ENCODE measurements around the gene RBMS2.

The RBMS2 gene

GRCh38 chr12:56616244-56616643 lies 94.6 kb downstream of the RBMS2 start:
- DNase-seq (ENCODE audit: low read depth) = no peak
- TF ChIP-seq, protein P1, sequence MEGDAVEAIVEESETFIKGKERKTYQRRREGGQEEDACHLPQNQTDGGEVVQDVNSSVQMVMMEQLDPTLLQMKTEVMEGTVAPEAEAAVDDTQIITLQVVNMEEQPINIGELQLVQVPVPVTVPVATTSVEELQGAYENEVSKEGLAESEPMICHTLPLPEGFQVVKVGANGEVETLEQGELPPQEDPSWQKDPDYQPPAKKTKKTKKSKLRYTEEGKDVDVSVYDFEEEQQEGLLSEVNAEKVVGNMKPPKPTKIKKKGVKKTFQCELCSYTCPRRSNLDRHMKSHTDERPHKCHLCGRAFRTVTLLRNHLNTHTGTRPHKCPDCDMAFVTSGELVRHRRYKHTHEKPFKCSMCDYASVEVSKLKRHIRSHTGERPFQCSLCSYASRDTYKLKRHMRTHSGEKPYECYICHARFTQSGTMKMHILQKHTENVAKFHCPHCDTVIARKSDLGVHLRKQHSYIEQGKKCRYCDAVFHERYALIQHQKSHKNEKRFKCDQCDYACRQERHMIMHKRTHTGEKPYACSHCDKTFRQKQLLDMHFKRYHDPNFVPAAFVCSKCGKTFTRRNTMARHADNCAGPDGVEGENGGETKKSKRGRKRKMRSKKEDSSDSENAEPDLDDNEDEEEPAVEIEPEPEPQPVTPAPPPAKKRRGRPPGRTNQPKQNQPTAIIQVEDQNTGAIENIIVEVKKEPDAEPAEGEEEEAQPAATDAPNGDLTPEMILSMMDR (conservative IDR thresholded peaks at IDR 0.05; ENCODE audit: low read length) = no peak
- H3K4me3 ChIP-seq (ENCODE audit: low read length) = no peak overlapping the region

DNA sequence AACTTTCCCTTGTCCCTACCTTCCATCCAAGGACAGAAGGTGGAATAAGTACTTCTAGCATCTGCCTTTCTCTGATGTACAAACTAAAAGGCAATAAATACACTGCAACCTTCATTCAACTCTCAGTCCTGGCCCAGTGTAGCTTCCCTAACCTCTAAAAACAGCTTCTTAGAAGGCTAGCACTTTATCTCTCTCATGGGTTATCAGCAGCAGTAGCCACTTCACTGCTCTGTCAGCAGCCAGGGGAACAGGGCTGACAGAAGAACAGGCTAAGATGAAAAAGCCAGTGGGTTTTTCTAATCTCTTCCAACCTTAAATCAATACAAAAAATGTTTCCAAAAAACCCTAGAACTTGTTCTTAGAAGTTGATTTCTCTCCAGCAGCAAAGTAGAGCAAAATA lies 95.3 kb downstream of the RBMS2 start:
- DNase-seq (ENCODE audit: low read depth) = no peak
- TF ChIP-seq, protein P1 (conservative IDR thresholded peaks at IDR 0.05; ENCODE audit: low read length) = no peak
- no peak overlapping the region for H3K4me3 ChIP-seq (ENCODE audit: low read length)

GRCh38 chr12:56622535-56622934 lies 100.9 kb downstream of the RBMS2 start:
- DNase-seq (ENCODE audit: low read depth) = no peak
- H3K4me3 ChIP-seq (ENCODE audit: low read length) = no peak overlapping the region
- TF ChIP-seq, protein P1 (conservative IDR thresholded peaks at IDR 0.05; ENCODE audit: low read length) = no peak

DNA sequence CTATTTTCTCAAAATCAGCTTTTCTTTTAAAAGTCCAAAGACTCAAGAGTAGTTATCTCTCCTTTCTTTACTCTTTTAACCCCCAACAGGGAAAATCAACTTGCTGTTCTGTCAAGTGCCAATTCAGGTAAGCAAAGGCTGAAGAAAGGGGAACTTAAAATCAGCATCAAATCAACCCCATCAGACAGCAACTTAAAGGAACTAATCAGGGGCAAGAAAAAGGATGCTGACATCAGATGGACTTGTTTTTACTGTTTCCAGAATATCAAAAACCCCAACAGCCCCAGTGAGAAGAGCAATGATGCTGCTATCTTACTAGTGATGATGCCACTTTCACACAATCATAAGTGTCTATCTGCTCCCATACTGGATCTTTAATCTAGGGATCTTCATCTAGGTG lies 105.1 kb downstream of the RBMS2 start:
- TF ChIP-seq, protein P1 (conservative IDR thresholded peaks at IDR 0.05; ENCODE audit: low read length) = no peak
- H3K4me3 ChIP-seq (ENCODE audit: low read length) = no peak overlapping the region
- no peak for DNase-seq (ENCODE audit: low read depth)

DNA sequence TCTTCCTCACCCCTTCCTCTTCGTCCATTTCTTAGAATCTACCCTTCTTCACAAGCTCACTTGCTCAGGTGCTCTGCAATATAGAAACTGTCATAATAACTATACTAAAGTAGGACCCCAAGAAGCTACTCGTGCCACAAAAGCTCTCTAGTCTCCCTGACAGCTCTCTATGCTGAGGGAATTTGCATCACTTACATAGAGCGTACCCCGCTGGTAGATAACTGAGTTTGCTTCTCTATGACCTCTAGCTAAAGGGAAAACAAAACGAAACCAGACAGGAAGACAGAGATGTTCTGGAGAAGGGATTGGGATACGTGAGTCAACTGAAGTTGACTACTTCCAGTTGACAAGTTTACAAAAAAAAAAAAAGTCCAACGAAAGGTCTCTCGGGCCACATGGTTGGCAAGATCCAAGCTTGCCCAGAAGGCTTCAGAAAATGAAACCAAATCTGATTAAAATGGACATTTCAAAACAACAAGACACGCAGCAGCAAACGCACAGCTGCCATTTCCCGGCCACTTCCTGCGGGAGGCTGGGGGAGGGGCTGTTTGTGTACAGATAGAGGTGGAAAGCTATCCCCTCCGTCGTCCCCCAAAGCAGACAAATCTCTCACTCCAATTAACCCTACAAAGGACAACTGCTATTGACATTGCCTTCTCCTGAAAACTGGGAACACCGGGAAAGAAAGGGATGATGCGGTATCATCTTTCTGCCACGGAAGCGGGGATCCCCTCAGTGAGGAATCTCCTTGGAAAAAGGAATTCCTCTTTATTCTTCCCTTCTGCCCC lies 107.2 kb downstream of the RBMS2 start:
- TF ChIP-seq, protein P1 (conservative IDR thresholded peaks at IDR 0.05; ENCODE audit: low read length) = no peak
- peak; percentile 75 for DNase-seq (ENCODE audit: low read depth)
- peak overlapping the region; percentile 94 for H3K4me3 ChIP-seq (ENCODE audit: low read length)

- TF ChIP-seq, protein P1 (conservative IDR thresholded peaks at IDR 0.05; ENCODE audit: low read length) = no peak
- DNase-seq (ENCODE audit: low read depth) = no peak
- H3K4me3 ChIP-seq (ENCODE audit: low read length) = peak overlapping the region; percentile 94
These were observed 108.0 kb downstream of the RBMS2 start for GRCh38 chr12:56629459-56630179.

Data from AG10803 (cell line).